Measurements from ENCODE around the gene CCNI2.

DNA sequence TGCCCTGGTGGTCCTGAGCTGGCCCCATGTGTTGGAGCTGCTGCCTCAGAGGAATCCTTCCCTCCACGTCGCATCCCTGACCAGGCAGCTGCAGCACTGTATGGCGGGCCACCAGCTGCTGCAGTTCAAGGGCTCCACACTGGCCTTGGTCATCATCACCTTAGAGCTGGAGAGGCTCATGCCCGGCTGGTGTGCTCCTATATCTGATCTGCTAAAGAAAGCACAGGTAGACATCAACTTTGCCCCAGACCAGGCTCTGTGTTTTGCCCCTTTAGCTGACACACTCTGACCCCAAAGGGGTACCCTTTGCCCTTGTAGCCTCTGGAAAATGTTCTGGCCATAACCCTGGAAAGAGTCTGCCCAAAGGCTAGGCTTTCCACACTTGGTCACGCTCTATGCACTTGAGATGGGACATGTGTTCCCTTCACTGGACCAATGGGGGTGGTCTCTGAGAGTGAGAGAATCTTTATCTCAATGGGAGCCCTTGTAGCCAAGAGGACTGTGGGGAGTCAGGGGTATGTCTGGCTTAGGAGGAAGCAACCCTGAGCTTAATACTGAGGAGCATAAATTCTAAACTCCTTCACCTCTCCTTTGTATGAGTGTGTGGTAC lies 4.8 kb downstream of the CCNI2 start:
- TF ChIP-seq, protein P1, sequence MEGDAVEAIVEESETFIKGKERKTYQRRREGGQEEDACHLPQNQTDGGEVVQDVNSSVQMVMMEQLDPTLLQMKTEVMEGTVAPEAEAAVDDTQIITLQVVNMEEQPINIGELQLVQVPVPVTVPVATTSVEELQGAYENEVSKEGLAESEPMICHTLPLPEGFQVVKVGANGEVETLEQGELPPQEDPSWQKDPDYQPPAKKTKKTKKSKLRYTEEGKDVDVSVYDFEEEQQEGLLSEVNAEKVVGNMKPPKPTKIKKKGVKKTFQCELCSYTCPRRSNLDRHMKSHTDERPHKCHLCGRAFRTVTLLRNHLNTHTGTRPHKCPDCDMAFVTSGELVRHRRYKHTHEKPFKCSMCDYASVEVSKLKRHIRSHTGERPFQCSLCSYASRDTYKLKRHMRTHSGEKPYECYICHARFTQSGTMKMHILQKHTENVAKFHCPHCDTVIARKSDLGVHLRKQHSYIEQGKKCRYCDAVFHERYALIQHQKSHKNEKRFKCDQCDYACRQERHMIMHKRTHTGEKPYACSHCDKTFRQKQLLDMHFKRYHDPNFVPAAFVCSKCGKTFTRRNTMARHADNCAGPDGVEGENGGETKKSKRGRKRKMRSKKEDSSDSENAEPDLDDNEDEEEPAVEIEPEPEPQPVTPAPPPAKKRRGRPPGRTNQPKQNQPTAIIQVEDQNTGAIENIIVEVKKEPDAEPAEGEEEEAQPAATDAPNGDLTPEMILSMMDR (IDR thresholded peaks at IDR 0.05): no peak
- TF ChIP-seq RFX5 (IDR thresholded peaks at IDR 0.05): no peak

All from A549 (cell line).